Measurements from ENCODE around the gene USF3.

The USF3 gene, protein sequence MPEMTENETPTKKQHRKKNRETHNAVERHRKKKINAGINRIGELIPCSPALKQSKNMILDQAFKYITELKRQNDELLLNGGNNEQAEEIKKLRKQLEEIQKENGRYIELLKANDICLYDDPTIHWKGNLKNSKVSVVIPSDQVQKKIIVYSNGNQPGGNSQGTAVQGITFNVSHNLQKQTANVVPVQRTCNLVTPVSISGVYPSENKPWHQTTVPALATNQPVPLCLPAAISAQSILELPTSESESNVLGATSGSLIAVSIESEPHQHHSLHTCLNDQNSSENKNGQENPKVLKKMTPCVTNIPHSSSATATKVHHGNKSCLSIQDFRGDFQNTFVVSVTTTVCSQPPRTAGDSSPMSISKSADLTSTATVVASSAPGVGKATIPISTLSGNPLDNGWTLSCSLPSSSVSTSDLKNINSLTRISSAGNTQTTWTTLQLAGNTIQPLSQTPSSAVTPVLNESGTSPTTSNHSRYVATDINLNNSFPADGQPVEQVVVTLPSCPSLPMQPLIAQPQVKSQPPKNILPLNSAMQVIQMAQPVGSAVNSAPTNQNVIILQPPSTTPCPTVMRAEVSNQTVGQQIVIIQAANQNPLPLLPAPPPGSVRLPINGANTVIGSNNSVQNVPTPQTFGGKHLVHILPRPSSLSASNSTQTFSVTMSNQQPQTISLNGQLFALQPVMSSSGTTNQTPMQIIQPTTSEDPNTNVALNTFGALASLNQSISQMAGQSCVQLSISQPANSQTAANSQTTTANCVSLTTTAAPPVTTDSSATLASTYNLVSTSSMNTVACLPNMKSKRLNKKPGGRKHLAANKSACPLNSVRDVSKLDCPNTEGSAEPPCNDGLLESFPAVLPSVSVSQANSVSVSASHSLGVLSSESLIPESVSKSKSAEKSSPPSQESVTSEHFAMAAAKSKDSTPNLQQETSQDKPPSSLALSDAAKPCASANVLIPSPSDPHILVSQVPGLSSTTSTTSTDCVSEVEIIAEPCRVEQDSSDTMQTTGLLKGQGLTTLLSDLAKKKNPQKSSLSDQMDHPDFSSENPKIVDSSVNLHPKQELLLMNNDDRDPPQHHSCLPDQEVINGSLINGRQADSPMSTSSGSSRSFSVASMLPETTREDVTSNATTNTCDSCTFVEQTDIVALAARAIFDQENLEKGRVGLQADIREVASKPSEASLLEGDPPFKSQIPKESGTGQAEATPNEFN (N-terminal part only)

DNA sequence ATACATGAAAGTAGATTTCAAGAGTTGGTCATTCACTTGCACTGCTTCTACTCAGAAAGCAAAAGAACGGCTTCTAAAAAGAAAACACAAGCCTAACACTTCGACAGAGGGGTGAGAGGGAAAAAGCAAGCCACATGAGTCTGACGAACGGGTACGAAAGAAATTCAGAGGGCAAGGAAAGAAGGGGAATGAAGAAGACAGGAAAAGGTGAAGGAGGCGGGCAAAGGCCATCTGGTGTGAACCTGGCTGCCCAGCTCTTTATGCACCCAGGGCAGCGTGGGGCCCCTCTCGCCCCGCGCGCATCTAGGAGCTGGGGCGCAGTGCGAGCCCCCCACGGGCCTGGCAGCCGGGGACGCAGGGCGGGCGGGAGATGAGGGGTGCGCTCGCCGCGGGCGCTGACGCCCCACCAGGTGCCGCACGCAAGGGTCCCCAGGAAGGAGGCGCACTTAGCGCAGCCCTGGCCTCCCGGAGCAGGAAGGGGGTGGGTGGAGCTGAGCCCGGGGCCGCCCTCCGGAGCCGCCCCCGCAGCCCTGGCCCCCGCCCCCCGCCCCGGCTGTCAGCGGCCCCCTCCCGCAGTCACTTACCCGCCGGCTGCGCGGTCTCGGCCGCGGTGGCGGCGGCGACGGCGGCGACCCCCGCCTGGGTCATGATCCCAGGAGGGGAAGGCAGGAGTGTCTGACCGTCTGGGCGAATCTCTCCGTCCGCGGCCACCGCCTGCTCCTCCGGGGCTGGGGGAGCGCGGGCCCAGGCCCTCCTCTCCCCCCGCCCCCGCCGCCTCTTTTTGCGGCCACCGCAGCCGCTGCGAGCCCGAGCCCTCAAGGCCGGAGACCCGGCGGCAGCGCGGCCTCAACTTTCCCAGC lies at the start of gene USF3:
USF3 (minus strand) TSS at position 857 of the 860 bp plus-strand sequence. CDS start 21,764 bp downstream, outside the sequence.
- Mint-ChIP-seq H3K4me3 (no peak within 1 kb of the TSS), H3K9me3 (no peaks in the 10 kb centered on the region), H3K4me1 (peaks cover 25% of the 10 kb centered on the region), H3K36me3 (peaks cover 15% of the 10 kb centered on the region), H3K27ac (peak within 1 kb of the TSS; percentile 94)
- DNase-seq (ENCODE audit: low spot score in 2 of 2) (peak; percentile 66 to 87), ATAC-seq (peak; percentile 80)

- H3K4me3 Mint-ChIP-seq = peak within 1 kb of the TSS; percentile 98
- H3K9me3 Mint-ChIP-seq = no peaks in the 10 kb centered on the region
- H3K4me1 Mint-ChIP-seq = peaks cover 69% of the 10 kb centered on the region
- ATAC-seq (peak; percentile 81), DNase-seq (ENCODE audit: low spot score in 2 of 2) (peak; percentile 76 to 92)
- peak within 1 kb of the TSS; percentile 100 for H3K27ac Mint-ChIP-seq
- peaks cover 62% of the 10 kb centered on the region for H3K36me3 Mint-ChIP-seq
Measured at GRCh38 chr3:113745756-113746547, 49.5 kb upstream of the USF3 start, which contains the start of gene NAA50. TSS of gene NAA50 (minus strand) at chr3:113746249. CDS start at chr3:113745949, 300 bp downstream.

GRCh38 chr3:113744941-113745755 lies 48.7 kb upstream of the USF3 start:
- peaks cover 76% of the 10 kb centered on the region for H3K4me1 Mint-ChIP-seq
- H3K27ac Mint-ChIP-seq = peak overlapping the region; percentile 100
- peak overlapping the region; percentile 98 for H3K4me3 Mint-ChIP-seq
- H3K9me3 Mint-ChIP-seq = no peaks in the 10 kb centered on the region
- ATAC-seq (peak; percentile 79), DNase-seq (ENCODE audit: low spot score in 2 of 2) (peak; percentile 53 to 88)
- H3K36me3 Mint-ChIP-seq = peaks cover 69% of the 10 kb centered on the region

DNA sequence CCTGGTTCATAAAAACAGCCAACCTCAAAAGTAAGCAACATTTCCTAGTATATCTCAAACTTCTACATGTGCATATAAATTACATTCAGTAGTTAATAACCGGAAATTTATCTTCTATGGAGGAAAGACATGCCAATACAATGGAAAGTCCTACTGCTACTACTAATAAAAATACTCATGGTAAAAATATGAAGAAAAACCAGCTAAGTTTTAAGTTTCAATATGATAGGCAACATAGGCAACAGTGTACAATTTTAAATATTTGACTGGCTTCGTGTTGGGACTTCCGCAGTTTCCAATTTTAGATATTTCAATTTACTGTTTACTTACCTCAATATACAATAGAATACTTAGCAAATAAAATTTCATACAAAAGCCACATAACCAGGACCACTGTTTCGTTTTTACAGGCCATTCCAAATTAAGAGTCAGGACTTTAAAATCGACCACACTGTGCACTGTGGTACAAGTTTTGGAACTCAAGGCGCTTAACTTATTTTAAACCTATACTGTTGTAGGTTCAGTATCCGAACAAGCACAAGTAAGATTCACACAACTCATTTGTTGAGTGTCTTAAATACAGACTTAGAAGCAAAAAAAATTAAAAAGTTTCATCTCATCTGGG lies 46.7 kb upstream of the USF3 start:
- DNase-seq (ENCODE audit: low spot score in 2 of 2) (no peak), ATAC-seq (no peak)
- no peaks in the 10 kb centered on the region for H3K9me3 Mint-ChIP-seq
- peak overlapping the region; percentile 100 for H3K27ac Mint-ChIP-seq
- H3K36me3 Mint-ChIP-seq = peaks cover 74% of the 10 kb centered on the region
- H3K4me1 Mint-ChIP-seq = peaks cover 59% of the 10 kb centered on the region
- H3K4me3 Mint-ChIP-seq = peak overlapping the region; percentile 98

GRCh38 chr3:113741620-113742019 lies 45.2 kb upstream of the USF3 start:
- Mint-ChIP-seq H3K4me1 (peaks cover 56% of the 10 kb centered on the region), H3K9me3 (no peaks in the 10 kb centered on the region), H3K27ac (peak overlapping the region; percentile 100), H3K4me3 (peak overlapping the region; percentile 98), H3K36me3 (peaks cover 66% of the 10 kb centered on the region)
- DNase-seq (ENCODE audit: low spot score in 2 of 2) (no peak), ATAC-seq (no peak)

DNA sequence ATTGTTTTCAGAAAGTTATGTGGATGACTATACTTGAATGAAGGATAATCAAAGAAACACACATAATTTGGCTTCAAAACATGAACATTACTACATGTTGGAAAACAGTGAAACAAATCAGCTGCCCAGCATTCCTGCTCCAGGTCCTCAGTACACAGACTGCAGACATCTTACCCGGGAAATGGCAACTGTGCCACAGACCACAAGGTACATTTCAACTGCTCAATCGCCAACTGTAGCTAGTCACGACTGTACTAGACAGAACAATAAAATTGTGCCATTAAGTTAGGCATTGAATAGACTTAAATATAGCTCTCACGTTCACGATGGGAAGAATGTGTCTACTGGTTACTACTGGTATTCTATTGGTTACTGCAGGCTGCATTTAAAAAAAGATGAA lies 44.6 kb upstream of the USF3 start:
- Mint-ChIP-seq H3K9me3 (no peaks in the 10 kb centered on the region), H3K36me3 (peaks cover 60% of the 10 kb centered on the region), H3K4me1 (peaks cover 55% of the 10 kb centered on the region), H3K4me3 (peak overlapping the region; percentile 98), H3K27ac (peak overlapping the region; percentile 100)
- DNase-seq (ENCODE audit: low spot score in 2 of 2) (no peak), ATAC-seq (no peak)

DNA sequence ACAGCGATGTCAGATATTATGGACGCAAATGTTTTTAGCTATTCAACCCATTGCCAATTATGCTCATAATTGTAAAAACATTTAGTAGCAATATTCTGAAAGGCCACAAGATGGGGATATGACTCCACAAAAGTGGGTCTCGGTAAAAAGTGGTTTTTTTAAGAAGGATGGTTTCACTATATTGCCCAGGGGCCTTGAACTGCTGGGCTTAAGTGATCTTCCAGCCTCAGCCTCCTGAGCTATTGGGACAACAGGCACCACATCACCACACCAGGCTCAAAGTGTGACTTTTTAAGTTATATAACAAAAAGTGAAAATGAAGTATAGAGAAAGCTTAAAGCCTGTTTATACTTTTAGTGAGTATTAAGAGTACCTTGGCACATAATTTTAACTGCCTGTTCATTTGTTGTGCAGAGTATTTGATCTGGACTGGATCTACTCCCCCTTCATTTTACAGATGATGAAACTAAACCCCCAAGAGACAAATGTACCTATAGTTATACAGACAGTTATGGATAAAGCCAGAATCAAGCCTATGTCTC lies 40.2 kb upstream of the USF3 start:
- Mint-ChIP-seq H3K27ac (peak overlapping the region; percentile 30), H3K4me3 (no peak overlapping the region), H3K36me3 (peaks cover 40% of the 10 kb centered on the region), H3K9me3 (no peaks in the 10 kb centered on the region), H3K4me1 (peaks cover 42% of the 10 kb centered on the region)
- DNase-seq (ENCODE audit: low spot score in 2 of 2) (no peak), ATAC-seq (peak; percentile 80)

GRCh38 chr3:113731694-113732093 lies 35.3 kb upstream of the USF3 start:
- peak overlapping the region; percentile 39 for H3K27ac Mint-ChIP-seq
- ATAC-seq = no peak
- no peak for DNase-seq (ENCODE audit: low spot score in 2 of 2)
- peaks cover 59% of the 10 kb centered on the region for H3K36me3 Mint-ChIP-seq
- no peak overlapping the region for H3K4me3 Mint-ChIP-seq
- no peaks in the 10 kb centered on the region for H3K9me3 Mint-ChIP-seq
- H3K4me1 Mint-ChIP-seq = peaks cover 26% of the 10 kb centered on the region

DNA sequence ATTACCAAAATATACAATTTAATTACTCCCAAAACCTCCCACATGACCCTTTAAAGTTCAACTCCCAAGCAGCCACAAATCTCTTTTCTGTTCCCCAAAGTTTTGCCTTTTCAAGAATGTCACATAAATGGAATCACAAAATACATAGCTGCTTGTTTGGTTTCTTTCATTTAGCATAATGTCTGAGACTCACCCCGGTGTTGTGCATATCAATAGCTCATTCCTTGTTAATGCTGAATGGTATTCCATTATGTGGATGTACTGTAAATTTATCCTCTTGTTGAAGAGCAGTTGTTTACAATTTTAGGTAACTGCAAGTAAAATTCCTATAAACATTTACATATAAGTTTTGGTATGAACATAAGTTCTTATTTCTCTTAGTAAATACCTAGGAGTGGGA lies 34.1 kb upstream of the USF3 start:
- peaks cover 70% of the 10 kb centered on the region for H3K36me3 Mint-ChIP-seq
- H3K27ac Mint-ChIP-seq = no peak overlapping the region
- no peak overlapping the region for H3K4me3 Mint-ChIP-seq
- H3K9me3 Mint-ChIP-seq = no peaks in the 10 kb centered on the region
- DNase-seq (ENCODE audit: low spot score in 2 of 2) = no peak
- peaks cover 22% of the 10 kb centered on the region for H3K4me1 Mint-ChIP-seq
- ATAC-seq = no peak

DNA sequence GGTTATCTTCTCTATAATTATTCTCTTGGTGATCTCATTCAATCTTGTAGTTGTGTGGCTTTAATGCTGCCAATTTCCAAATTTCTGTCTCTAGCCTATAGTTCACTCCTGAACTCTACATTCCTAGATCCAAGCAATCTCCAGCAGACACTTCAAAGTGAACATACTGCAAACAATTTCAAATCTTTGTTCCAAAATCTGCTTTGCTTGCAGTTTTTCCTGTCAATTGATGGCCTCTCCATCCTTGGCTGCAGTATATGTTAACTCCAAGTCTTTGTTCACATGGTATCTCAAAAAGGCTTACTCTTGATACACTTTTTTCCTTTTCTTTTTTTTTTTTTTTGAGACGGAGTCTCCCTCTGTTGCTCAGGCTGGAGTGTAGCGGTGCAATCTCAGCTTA lies 32.2 kb upstream of the USF3 start:
- Mint-ChIP-seq H3K36me3 (peaks cover 81% of the 10 kb centered on the region), H3K4me3 (no peak overlapping the region), H3K27ac (no peak overlapping the region), H3K4me1 (peaks cover 29% of the 10 kb centered on the region), H3K9me3 (no peaks in the 10 kb centered on the region)
- DNase-seq (ENCODE audit: low spot score in 2 of 2) = no peak
- ATAC-seq = no peak

- ATAC-seq (no peak), DNase-seq (ENCODE audit: low spot score in 2 of 2) (no peak)
- peak overlapping the region; percentile 64 for H3K27ac Mint-ChIP-seq
- H3K4me1 Mint-ChIP-seq = peaks cover 16% of the 10 kb centered on the region
- peaks cover 83% of the 10 kb centered on the region for H3K36me3 Mint-ChIP-seq
- no peaks in the 10 kb centered on the region for H3K9me3 Mint-ChIP-seq
- no peak overlapping the region for H3K4me3 Mint-ChIP-seq
Measured at GRCh38 chr3:113721636-113722035, 25.2 kb upstream of the USF3 start.

DNA sequence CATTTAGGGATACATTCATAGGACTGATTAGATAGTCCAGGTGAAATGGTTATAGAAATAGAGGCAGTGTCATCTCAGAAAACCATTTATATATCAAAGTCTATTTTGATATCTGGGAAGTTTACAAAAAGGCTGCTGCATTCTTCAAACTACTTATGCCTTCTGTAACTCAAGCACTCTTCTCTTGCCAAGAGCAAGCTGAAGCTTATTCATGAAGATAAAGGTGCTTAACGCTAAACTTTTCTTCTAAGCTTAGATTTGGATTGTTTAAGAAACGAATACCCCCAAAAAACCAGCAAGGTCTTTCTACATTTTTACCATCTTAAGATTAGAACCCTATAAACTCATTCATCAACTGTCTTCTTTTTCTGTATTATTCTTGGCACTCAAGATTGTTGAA lies 23.3 kb upstream of the USF3 start:
- Mint-ChIP-seq H3K4me1 (peaks cover 13% of the 10 kb centered on the region), H3K27ac (no peak overlapping the region), H3K9me3 (no peaks in the 10 kb centered on the region), H3K4me3 (no peak overlapping the region), H3K36me3 (peaks cover 68% of the 10 kb centered on the region)
- no peak for ATAC-seq
- no peak for DNase-seq (ENCODE audit: low spot score in 2 of 2)
